ENCODE data around the gene C19orf81.

DNA sequence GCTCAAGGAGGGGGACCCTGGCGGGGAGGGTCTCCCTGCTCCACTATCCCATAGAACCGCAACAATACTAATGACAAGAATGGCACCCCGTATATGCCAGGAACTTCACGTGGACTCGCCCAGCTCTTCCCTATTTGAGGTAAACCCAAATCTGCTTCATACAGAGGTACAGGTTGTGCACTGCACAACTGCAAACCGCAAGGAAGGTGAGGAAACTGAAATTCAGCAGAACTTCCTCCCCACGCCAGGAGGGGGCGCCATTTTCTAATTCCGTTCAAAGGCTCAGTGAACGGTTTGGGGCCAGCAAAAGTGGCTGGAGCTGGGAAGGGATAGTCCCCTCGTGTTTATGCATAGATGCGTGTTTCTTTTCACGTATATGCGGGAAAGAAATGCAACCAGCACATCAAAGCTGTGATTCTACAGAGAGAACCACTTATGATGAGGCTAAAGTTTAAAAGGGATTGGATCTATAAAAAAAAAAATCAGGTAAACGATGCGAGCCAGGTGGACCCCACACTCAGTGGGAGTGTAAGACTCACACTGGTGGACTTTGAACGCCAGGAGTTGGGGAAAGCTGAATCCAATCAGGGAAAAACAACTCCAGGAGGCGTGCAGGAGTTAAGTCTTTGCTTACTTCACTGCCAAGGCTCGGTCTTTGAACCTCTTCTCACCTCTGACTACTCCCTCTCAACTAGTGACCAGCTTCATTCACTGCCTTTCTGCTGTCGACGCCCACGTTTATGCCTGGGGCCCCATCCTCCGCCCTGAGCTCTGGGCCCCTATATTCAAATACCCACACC, 20.3 kb downstream of the C19orf81 start:
- TF ChIP-seq, protein P1, sequence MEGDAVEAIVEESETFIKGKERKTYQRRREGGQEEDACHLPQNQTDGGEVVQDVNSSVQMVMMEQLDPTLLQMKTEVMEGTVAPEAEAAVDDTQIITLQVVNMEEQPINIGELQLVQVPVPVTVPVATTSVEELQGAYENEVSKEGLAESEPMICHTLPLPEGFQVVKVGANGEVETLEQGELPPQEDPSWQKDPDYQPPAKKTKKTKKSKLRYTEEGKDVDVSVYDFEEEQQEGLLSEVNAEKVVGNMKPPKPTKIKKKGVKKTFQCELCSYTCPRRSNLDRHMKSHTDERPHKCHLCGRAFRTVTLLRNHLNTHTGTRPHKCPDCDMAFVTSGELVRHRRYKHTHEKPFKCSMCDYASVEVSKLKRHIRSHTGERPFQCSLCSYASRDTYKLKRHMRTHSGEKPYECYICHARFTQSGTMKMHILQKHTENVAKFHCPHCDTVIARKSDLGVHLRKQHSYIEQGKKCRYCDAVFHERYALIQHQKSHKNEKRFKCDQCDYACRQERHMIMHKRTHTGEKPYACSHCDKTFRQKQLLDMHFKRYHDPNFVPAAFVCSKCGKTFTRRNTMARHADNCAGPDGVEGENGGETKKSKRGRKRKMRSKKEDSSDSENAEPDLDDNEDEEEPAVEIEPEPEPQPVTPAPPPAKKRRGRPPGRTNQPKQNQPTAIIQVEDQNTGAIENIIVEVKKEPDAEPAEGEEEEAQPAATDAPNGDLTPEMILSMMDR (IDR thresholded peaks at IDR 0.05): peak in 2 of 3 experiments; percentile 40 to 54
- TF ChIP-seq POLR2AphosphoS5 (IDR thresholded peaks at IDR 0.05; ENCODE audit: insufficient read depth in 1 of 2, low read depth in 1 of 2) (no peak), POLR2A (IDR thresholded peaks at IDR 0.05) (no peak)

Data from vagina (tissue), 2 donors.